Measurements from ENCODE around the gene ARHGAP18. TPM values are rescaled to one million over a fixed set of nuclear protein-coding genes. Genes with fewer than 3 reads are reported as not detected.
A peak's percentile ranks its signal among the peaks of the same experiment; 100 is the strongest.

ARHGAP18 gene
- total RNA-seq, 1 donor from 2014 or later: 57.9 TPM

DNA sequence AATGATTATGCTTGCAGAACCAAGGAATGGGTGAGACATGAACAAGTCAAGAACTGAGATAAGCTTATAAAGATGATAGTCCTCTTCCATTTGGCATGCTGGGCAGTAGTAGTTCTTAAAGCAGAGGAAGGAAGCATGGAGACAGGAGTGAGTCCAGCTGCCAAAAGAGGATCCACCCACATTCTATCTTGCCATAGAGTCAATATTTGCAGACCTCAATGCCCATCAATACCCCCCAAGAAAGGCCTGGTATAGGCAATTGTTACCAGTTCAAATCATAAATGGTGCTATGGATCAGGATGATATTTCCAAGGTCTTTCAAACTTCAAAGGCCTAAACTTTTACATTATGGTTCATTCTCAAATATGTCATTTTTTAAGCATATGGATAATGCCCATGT is 4.8 kb downstream of the ARHGAP18 start:
- Histone ChIP-seq H3K27ac (no peak overlapping the region), H3K27me3 (ENCODE audit: low read depth) (no peaks in the 10 kb centered on the region), H3K4me1 (peaks cover 64% of the 10 kb centered on the region), H3K4me3 (no peak overlapping the region), H3K36me3 (no peaks in the 10 kb centered on the region), H3K9me3 (no peaks in the 10 kb centered on the region)
- DNase-seq: no peak
- ATAC-seq: no peak
- intact Hi-C loops (cut with DNase I): no loop called here
- TF ChIP-seq CTCF (IDR thresholded peaks at IDR 0.05): no peak

GRCh38 chr6:129704708-129705107 is 5.3 kb downstream of the ARHGAP18 start:
- DNase-seq (no peak), ATAC-seq (no peak)
- no peaks in the 10 kb centered on the region for H3K36me3 ChIP-seq
- H3K27me3 ChIP-seq (ENCODE audit: low read depth): no peaks in the 10 kb centered on the region
- no peak overlapping the region for H3K27ac ChIP-seq
- no peaks in the 10 kb centered on the region for H3K9me3 ChIP-seq
- intact Hi-C loops (cut with DNase I): no loop called here
- H3K4me3 ChIP-seq: no peak overlapping the region
- TF ChIP-seq CTCF (IDR thresholded peaks at IDR 0.05): no peak
- H3K4me1 ChIP-seq: peaks cover 69% of the 10 kb centered on the region

GRCh38 chr6:129701721-129702455 is 8.1 kb downstream of the ARHGAP18 start:
- ATAC-seq (no peak), DNase-seq (no peak)
- no peaks in the 10 kb centered on the region for H3K36me3 ChIP-seq
- no peaks in the 10 kb centered on the region for H3K9me3 ChIP-seq
- no peak overlapping the region for H3K27ac ChIP-seq
- H3K4me3 ChIP-seq: no peak overlapping the region
- no peak for TF ChIP-seq CTCF (IDR thresholded peaks at IDR 0.05)
- H3K27me3 ChIP-seq (ENCODE audit: low read depth): no peaks in the 10 kb centered on the region
- intact Hi-C loops (cut with DNase I): no loop called here
- H3K4me1 ChIP-seq: peaks cover 66% of the 10 kb centered on the region

GRCh38 chr6:129700666-129701065 is 9.3 kb downstream of the ARHGAP18 start:
- no peaks in the 10 kb centered on the region for H3K36me3 ChIP-seq
- no peak for TF ChIP-seq CTCF (IDR thresholded peaks at IDR 0.05)
- no peaks in the 10 kb centered on the region for H3K27me3 ChIP-seq (ENCODE audit: low read depth)
- intact Hi-C loops (cut with DNase I): no loop called here
- no peak for ATAC-seq
- DNase-seq: no peak
- H3K4me3 ChIP-seq: no peak overlapping the region
- peaks cover 74% of the 10 kb centered on the region for H3K4me1 ChIP-seq
- no peaks in the 10 kb centered on the region for H3K9me3 ChIP-seq
- no peak overlapping the region for H3K27ac ChIP-seq

GRCh38 chr6:129699659-129700058 is 10.3 kb downstream of the ARHGAP18 start:
- H3K27ac ChIP-seq: peak overlapping the region; percentile 3
- H3K27me3 ChIP-seq (ENCODE audit: low read depth): no peaks in the 10 kb centered on the region
- H3K4me3 ChIP-seq: no peak overlapping the region
- TF ChIP-seq CTCF (IDR thresholded peaks at IDR 0.05): no peak
- no peak for DNase-seq
- peaks cover 76% of the 10 kb centered on the region for H3K4me1 ChIP-seq
- intact Hi-C loops (cut with DNase I): no loop called here
- no peaks in the 10 kb centered on the region for H3K9me3 ChIP-seq
- no peaks in the 10 kb centered on the region for H3K36me3 ChIP-seq
- no peak for ATAC-seq
